HCT116 (cell line): ENCODE results near the gene CCDC120. TPM values are rescaled to one million over a fixed set of nuclear protein-coding genes. Genes with fewer than 3 reads are reported as not detected.

Experiments
- ATAC-seq: fragments of 200-7000 bp; cut with Tn5 transposase; 2 replicates; pipeline ENCODE4 v1.9.1; 2020; ENCODE audit warnings: mild to moderate bottlenecking, moderate library complexity
- BruUV-seq: library from RNA; stranded (reverse); fragments of 400-500 nt; replicated peaks from 2 replicates; lab custom pipeline; 2021; lab: Mats Ljungman, UMichigan
- CTCF ChIA-PET: fragments of 300-600 bp; sonication (Branson Sonifier 250); formaldehyde crosslinking; loops from one replicate; lab custom pipeline; 2021; ENCODE audit warnings: antibody characterized with exemption; lab: Charles Lee
- POLR2A ChIA-PET: fragments of 300-600, 350-600 bp; sonication (Branson Sonifier 250); formaldehyde crosslinking; loops from one replicate; lab custom pipeline; 2021; ENCODE audit warnings: antibody characterized with exemption; lab: Charles Lee
- RAD21 ChIA-PET, 2 experiments: fragments of 300-600 bp; sonication (Branson Sonifier 250); formaldehyde crosslinking; loops; one replicate each; lab custom pipeline; 2023; ENCODE audit warnings: low total read pairs in 2 of 2; ENCODE audit not compliant: uncharacterized antibody in 2 of 2, unreplicated experiment in 2 of 2, low non-redundant PET in 1 of 2; lab: Charles Lee
- DNase-seq: peaks from one replicate; pipeline ENCODE4 v3.0.0-alpha.2; 2010; ENCODE audit warnings: low read depth, low spot score
- H2AFZ ChIP-seq: fragments of 200-600 bp; shearing (Covaris generic), sonication (generic); 2 replicates; pipeline ENCODE4 v1.6.1; 2017; ENCODE audit warnings: low read depth, mixed run types, mixed read lengths, antibody characterized with exemption, low read length; ENCODE audit not compliant: poor library complexity, severe bottlenecking
- H3K27ac ChIP-seq: 2 replicates; pipeline ENCODE4 v1.5.1; 2012; ENCODE audit warnings: low read depth, low read length
- H3K27me3 ChIP-seq: fragments of 200-600 bp; sonication (generic); 2 replicates; pipeline ENCODE4 v1.6.1; 2016; ENCODE audit warnings: mixed run types, low read length, mixed read lengths; ENCODE audit not compliant: insufficient read depth
- H3K36me3 ChIP-seq, 2 experiments: fragments of 200-500 bp in 1 of 2; fragments of 200-600 bp in 1 of 2; sonication (Bioruptor generic) in 1 of 2; sonication (generic) in 1 of 2; 2 replicates each; pipeline versions ENCODE4 v1.5.1 to v1.6.1; 2014 to 2016; ENCODE audit warnings: low read length in 2 of 2, inconsistent platforms in 1 of 2, mixed read lengths in 1 of 2, mixed run types in 1 of 2; ENCODE audit not compliant: insufficient read depth in 2 of 2, control insufficient read depth in 1 of 2
- H3K4me1 ChIP-seq, 2 experiments: fragments of 200-600 bp in 1 of 2; sonication (generic) in 1 of 2; 2 replicates each; pipeline versions ENCODE4 v1.5.1 to v1.6.1; 2012 to 2017; ENCODE audit warnings: low read length in 2 of 2, inconsistent platforms in 1 of 2, mild to moderate bottlenecking in 1 of 2, mixed read lengths in 1 of 2, mixed run types in 1 of 2, moderate library complexity in 1 of 2; ENCODE audit not compliant: insufficient read depth in 2 of 2, control insufficient read depth in 1 of 2
- H3K4me2 ChIP-seq: fragments of 200-600 bp; sonication (generic); 2 replicates; pipeline ENCODE4 v1.6.1; 2017; ENCODE audit warnings: mixed run types, low read length, mixed read lengths
- H3K4me3 ChIP-seq, 2 experiments: fragments of 200-600 bp in 1 of 2; sonication (generic) in 1 of 2; replicated peaks in 1 of 2; 2 replicates each; pipeline ENCODE4 v1.5.1; 2011 to 2016; ENCODE audit warnings: low read length in 2 of 2, control low read depth in 1 of 2, low read depth in 1 of 2, mild to moderate bottlenecking in 1 of 2, mixed read lengths in 1 of 2, mixed run types in 1 of 2
- H3K79me2 ChIP-seq: fragments of 200-600 bp; sonication (generic); 2 replicates; pipeline ENCODE4 v1.6.1; 2017; ENCODE audit warnings: mild to moderate bottlenecking, mixed run types, low read length, moderate library complexity, mixed read lengths; ENCODE audit not compliant: insufficient read depth
- H3K9ac ChIP-seq: fragments of 200-600 bp; sonication (generic); 2 replicates; pipeline ENCODE4 v1.6.1; 2016; ENCODE audit warnings: low read length, mixed read lengths
- H3K9me2 ChIP-seq: fragments of 200-600 bp; sonication (generic), shearing (Covaris generic); 2 replicates; pipeline ENCODE4 v1.6.1; 2017; ENCODE audit warnings: mixed run types, mild to moderate bottlenecking, moderate library complexity; ENCODE audit not compliant: insufficient read depth
- H3K9me3 ChIP-seq, 2 experiments: fragments of 200-500 bp in 1 of 2; fragments of 200-600 bp in 1 of 2; sonication (Bioruptor generic) in 1 of 2; sonication (generic) in 1 of 2; 2 replicates each; pipeline ENCODE4 v1.6.1; 2014 to 2017; ENCODE audit warnings: low read length in 2 of 2, mixed read lengths in 2 of 2, inconsistent platforms in 1 of 2, low read depth in 1 of 2, mild to moderate bottlenecking in 1 of 2, mixed run types in 1 of 2, moderate library complexity in 1 of 2; ENCODE audit not compliant: control insufficient read depth in 1 of 2, insufficient read depth in 1 of 2
- H4K20me1 ChIP-seq: fragments of 200-600 bp; sonication (generic), shearing (Covaris generic); 2 replicates; pipeline ENCODE4 v1.6.1; 2017; ENCODE audit warnings: mixed run types, mild to moderate bottlenecking, moderate library complexity; ENCODE audit not compliant: insufficient read depth
- EZH2 ChIP-seq: fragments of 200-600 bp; sonication (generic); IDR thresholded peaks from 2 replicates; pipeline ENCODE4 v1.6.1; 2017; ENCODE audit warnings: antibody characterized with exemption, mixed run types
- RAD21 ChIP-seq: IDR thresholded peaks from 2 replicates; pipeline ENCODE4 v1.6.1; 2012; ENCODE audit warnings: low read depth, mild to moderate bottlenecking
- SP1 ChIP-seq: IDR thresholded peaks from 2 replicates; pipeline ENCODE4 v1.6.1; 2012; ENCODE audit warnings: low read depth
- SRF ChIP-seq: IDR thresholded peaks from 2 replicates; pipeline ENCODE4 v1.6.1; 2012; ENCODE audit warnings: low read depth
- TCF7L2 ChIP-seq: IDR thresholded peaks from 2 replicates; pipeline ENCODE4 v1.7.0; 2011; ENCODE audit warnings: borderline replicate concordance, inconsistent platforms; ENCODE audit not compliant: insufficient read depth, insufficient read length; ENCODE audit errors: extremely low read depth
- intact Hi-C: fragments of 100-400 bp; cut with micrococcal nuclease; formaldehyde crosslinking; loops from 2 replicates; pipeline ENCODE4 v1.10.0; 2022
- total RNA-seq: library from RNA; stranded (reverse); gene quantifications from one replicate; pipeline ENCODE4 v1.2.1, GENCODE V29; 2021; ENCODE audit not compliant: unreplicated experiment
- TF ChIP-seq, protein P1 (sequence below): IDR thresholded peaks from 2 replicates; pipeline ENCODE4 v1.6.1; 2011; ENCODE audit warnings: mild to moderate bottlenecking, low read length, moderate library complexity; ENCODE audit not compliant: insufficient replicate concordance; ENCODE audit errors: extremely low read depth
- TF ChIP-seq, protein P2 (sequence below): IDR thresholded peaks from 2 replicates; pipeline ENCODE4 v1.6.1; 2012; ENCODE audit warnings: low read depth
- TF ChIP-seq, protein P3 (sequence below), 3 experiments: fragments of 200-600 bp in 1 of 3; sonication (generic) in 1 of 3; IDR thresholded peaks in 2 of 3; conservative IDR thresholded peaks in 1 of 3; 2 replicates each; pipeline ENCODE4 v1.5.1; 2012 to 2017; ENCODE audit warnings: low read depth in 2 of 3, low read length in 2 of 3, antibody characterized with exemption in 1 of 3, borderline replicate concordance in 1 of 3, control low read depth in 1 of 3, mild to moderate bottlenecking in 1 of 3, mixed read lengths in 1 of 3, mixed run types in 1 of 3, moderate library complexity in 1 of 3; ENCODE audit not compliant: insufficient read depth in 1 of 3
- TF ChIP-seq, protein P4 (sequence below): IDR thresholded peaks from 2 replicates; pipeline ENCODE4 v1.6.1; 2012

CCDC120 gene
- total RNA-seq, 1 experiment from 2014 or later: 13.5 TPM

DNA sequence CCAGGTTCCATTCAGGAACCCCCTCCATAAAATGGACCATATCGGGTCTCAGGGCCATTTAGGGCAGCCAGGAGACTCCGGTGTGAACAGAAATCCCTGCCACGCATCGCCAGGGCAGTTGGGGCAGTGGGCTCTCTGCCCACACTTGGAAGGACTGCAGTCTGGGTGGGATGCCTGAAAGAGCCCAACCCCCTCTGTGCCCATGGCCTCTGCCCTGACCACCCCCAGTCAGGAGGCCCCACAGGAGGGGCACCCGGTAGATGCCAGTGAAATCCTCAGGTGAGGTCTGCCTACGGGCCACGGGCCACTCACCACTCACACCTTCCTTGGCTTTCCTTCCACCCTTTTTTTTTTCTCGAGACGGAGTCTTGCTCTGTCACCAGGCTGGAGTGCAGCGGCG, 10.2 kb downstream of the CCDC120 start:
- TSS peak; percentile 28 for BruUV-seq
- no peaks in the 10 kb centered on the region for H3K9me3 ChIP-seq
- H3K4me2 ChIP-seq: no peak overlapping the region
- H3K27ac ChIP-seq: no peak overlapping the region
- ChIA-PET RAD21 (no interaction called here), CTCF (no interaction called here), POLR2A (no interaction called here)
- H3K9me2 ChIP-seq: no peaks in the 10 kb centered on the region
- H3K79me2 ChIP-seq: no peaks in the 10 kb centered on the region
- no peak overlapping the region for H3K9ac ChIP-seq
- peaks cover 0 to 9% of the 10 kb centered on the region in 2 experiments; a peak in 2 of 4 replicates for H3K4me1 ChIP-seq
- ATAC-seq (no peak), DNase-seq (no peak)
- H3K36me3 ChIP-seq: no peaks in the 10 kb centered on the region
- no peak overlapping the region for H2AFZ ChIP-seq
- intact Hi-C loops: no loop called here
- H3K4me3 ChIP-seq: no peak overlapping the region
- TF ChIP-seq, protein P1, sequence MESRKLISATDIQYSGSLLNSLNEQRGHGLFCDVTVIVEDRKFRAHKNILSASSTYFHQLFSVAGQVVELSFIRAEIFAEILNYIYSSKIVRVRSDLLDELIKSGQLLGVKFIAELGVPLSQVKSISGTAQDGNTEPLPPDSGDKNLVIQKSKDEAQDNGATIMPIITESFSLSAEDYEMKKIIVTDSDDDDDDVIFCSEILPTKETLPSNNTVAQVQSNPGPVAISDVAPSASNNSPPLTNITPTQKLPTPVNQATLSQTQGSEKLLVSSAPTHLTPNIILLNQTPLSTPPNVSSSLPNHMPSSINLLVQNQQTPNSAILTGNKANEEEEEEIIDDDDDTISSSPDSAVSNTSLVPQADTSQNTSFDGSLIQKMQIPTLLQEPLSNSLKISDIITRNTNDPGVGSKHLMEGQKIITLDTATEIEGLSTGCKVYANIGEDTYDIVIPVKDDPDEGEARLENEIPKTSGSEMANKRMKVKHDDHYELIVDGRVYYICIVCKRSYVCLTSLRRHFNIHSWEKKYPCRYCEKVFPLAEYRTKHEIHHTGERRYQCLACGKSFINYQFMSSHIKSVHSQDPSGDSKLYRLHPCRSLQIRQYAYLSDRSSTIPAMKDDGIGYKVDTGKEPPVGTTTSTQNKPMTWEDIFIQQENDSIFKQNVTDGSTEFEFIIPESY: no peak
- TF ChIP-seq TCF7L2 (no peak), SP1 (no peak), RAD21 (no peak), EZH2 (no peak), SRF (no peak)
- TF ChIP-seq, protein P2, sequence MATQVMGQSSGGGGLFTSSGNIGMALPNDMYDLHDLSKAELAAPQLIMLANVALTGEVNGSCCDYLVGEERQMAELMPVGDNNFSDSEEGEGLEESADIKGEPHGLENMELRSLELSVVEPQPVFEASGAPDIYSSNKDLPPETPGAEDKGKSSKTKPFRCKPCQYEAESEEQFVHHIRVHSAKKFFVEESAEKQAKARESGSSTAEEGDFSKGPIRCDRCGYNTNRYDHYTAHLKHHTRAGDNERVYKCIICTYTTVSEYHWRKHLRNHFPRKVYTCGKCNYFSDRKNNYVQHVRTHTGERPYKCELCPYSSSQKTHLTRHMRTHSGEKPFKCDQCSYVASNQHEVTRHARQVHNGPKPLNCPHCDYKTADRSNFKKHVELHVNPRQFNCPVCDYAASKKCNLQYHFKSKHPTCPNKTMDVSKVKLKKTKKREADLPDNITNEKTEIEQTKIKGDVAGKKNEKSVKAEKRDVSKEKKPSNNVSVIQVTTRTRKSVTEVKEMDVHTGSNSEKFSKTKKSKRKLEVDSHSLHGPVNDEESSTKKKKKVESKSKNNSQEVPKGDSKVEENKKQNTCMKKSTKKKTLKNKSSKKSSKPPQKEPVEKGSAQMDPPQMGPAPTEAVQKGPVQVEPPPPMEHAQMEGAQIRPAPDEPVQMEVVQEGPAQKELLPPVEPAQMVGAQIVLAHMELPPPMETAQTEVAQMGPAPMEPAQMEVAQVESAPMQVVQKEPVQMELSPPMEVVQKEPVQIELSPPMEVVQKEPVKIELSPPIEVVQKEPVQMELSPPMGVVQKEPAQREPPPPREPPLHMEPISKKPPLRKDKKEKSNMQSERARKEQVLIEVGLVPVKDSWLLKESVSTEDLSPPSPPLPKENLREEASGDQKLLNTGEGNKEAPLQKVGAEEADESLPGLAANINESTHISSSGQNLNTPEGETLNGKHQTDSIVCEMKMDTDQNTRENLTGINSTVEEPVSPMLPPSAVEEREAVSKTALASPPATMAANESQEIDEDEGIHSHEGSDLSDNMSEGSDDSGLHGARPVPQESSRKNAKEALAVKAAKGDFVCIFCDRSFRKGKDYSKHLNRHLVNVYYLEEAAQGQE: no peak
- TF ChIP-seq, protein P3, sequence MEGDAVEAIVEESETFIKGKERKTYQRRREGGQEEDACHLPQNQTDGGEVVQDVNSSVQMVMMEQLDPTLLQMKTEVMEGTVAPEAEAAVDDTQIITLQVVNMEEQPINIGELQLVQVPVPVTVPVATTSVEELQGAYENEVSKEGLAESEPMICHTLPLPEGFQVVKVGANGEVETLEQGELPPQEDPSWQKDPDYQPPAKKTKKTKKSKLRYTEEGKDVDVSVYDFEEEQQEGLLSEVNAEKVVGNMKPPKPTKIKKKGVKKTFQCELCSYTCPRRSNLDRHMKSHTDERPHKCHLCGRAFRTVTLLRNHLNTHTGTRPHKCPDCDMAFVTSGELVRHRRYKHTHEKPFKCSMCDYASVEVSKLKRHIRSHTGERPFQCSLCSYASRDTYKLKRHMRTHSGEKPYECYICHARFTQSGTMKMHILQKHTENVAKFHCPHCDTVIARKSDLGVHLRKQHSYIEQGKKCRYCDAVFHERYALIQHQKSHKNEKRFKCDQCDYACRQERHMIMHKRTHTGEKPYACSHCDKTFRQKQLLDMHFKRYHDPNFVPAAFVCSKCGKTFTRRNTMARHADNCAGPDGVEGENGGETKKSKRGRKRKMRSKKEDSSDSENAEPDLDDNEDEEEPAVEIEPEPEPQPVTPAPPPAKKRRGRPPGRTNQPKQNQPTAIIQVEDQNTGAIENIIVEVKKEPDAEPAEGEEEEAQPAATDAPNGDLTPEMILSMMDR (IDR thresholded peaks at IDR 0.05 in 2 of 3, conservative IDR thresholded peaks at IDR 0.05 in 1 of 3; ENCODE audit: borderline replicate concordance in 1 of 3, insufficient read depth in 1 of 3, low read depth in 2 of 3, low read length in 2 of 3): no peak
- TF ChIP-seq, protein P4, sequence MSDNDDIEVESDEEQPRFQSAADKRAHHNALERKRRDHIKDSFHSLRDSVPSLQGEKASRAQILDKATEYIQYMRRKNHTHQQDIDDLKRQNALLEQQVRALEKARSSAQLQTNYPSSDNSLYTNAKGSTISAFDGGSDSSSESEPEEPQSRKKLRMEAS: no peak
- TF ChIP-seq, all 23 proteins: peak for 0
- H4K20me1 ChIP-seq: no peaks in the 10 kb centered on the region
- no peaks in the 10 kb centered on the region for H3K27me3 ChIP-seq
